HG03432 (cell line): ENCODE results near the gene CLASP1.

ENCODE experiments used
- ATAC-seq: cut with Tn5 transposase; IDR thresholded peaks from one replicate; pipeline ENCODE4 v1.9.1; 2021; ENCODE audit warnings: mild to moderate bottlenecking, moderate library complexity; ENCODE audit not compliant: unreplicated experiment

CLASP1 gene

DNA sequence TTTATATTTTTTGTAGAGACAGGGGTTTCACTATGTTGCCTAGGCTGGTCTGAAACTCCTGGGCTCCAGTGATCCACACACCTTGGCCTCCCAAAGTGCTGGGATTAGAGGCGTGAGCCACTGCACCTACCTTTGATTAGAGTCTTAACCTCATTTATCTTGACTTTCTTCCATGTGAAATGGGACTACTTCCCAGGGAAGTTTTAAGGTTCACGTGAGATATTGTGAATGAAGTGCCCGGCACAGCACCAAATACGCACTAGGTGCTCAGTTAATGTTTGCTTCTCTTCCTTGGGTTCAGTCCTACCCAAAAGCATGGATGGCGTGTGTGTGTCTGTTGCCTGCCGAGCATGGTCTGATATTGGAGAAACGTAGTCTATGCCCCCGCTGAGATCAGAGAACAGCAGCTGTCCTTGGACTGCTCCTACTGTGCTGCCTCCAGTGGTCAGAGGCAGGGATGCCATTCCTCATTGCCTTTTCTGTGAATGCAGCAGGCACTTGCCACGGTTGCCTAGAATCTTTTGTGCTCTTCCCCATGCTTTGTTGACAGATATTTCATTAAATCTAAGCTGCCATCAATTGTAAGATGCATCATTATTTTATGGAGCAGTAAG is 351.9 kb downstream of the CLASP1 start:
- peak; percentile 60 for ATAC-seq

GRCh38 chr2:121295911-121296650 is 353.2 kb downstream of the CLASP1 start:
- no peak for ATAC-seq

- no peak for ATAC-seq
Observed at GRCh38 chr2:121294881-121295840, 354.1 kb downstream of the CLASP1 start.

DNA sequence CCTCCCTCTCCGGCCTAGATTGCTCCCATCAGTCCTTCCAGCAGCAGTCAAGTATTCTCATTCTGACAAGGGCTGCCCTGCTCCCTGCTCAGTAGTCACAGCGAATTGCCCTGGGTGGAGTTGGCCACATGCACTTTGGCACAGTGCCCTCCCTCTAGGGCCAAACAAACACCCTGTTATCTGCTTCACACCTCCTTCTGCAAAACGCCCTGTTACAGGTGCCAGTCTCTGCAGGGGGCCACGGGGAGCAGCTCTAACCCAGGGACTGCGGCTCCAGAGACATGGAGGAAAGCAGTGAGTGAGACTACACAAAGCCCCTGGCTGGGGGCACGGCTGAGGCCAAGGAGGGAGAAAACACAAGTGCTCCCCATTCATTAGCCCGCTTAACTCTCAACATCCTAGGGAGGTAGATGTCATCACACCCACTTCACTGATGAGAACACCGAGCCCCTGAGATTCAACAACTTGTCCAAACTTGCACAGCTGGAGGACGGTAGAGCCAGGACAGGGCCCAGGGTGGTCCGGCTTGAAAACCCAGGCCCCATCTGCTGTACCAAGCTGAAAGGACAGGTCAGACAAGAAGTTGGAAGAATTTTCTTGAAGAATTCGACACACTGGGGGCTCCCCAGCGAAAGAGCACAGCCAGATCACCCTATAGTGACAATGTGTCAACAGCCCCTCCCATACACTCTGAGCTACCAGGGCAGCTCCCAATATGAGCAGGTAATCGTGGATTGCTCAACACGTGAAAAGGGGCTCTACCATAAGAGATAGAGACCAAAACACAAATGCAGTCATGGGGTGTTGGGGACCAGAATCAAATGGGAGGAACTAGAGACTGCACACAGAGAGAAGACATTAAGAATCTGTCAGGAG is 355.6 kb downstream of the CLASP1 start:
- no peak for ATAC-seq

GRCh38 chr2:121291251-121291580 is 358.0 kb downstream of the CLASP1 start:
- ATAC-seq = no peak

- ATAC-seq = no peak
Observed at GRCh38 chr2:121289271-121289670, 360.0 kb downstream of the CLASP1 start.

DNA sequence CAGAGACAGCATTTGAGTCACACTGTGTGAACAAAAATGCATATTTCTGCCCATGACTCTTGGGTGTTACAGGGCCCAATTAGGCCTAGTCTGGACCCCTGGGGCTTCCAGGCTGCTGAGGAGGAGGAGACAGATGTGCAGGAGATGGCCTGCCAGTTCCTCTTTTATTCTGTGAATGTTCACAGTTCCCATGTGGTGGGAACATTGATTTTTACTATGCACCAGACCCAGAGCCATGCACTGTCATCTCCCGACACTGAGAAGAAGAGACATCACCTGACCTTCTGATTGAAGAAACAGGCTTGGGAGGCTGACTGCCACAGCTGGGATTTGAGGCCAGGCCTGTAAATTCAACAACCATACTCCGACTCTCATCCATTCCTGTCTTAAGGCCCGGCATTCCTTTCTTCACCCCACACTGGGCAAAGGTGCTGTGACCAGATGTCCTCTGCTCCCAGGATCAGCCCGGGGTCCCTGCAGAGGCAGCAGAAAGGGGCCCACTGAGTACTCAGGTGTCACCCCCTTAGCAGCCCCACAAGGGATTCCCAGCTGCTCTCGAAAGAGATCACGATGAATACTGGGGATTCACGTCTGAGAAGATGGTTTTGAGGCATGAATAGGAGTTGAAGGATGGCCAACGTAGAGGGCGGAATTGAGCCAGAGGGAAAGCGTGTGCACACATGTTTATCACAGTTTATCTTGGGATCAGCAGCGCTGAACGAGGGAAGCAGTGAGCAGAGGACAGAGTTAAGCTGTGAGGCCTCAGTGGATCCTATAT is 360.6 kb downstream of the CLASP1 start:
- no peak for ATAC-seq

- no peak for ATAC-seq
Observed at GRCh38 chr2:121287956-121288355, 361.3 kb downstream of the CLASP1 start.
